ENCODE results near the gene TRPT1. TPM values are rescaled to one million over a fixed set of nuclear protein-coding genes. Genes with fewer than 3 reads are reported as not detected.

Gene TRPT1
- total and polyA plus RNA-seq, 9 of the 15 experiments (the other 6 are each of a cell fraction or from before 2014, with no cell fraction given): 4.6 to 41.7 (median 23.1) TPM

DNA sequence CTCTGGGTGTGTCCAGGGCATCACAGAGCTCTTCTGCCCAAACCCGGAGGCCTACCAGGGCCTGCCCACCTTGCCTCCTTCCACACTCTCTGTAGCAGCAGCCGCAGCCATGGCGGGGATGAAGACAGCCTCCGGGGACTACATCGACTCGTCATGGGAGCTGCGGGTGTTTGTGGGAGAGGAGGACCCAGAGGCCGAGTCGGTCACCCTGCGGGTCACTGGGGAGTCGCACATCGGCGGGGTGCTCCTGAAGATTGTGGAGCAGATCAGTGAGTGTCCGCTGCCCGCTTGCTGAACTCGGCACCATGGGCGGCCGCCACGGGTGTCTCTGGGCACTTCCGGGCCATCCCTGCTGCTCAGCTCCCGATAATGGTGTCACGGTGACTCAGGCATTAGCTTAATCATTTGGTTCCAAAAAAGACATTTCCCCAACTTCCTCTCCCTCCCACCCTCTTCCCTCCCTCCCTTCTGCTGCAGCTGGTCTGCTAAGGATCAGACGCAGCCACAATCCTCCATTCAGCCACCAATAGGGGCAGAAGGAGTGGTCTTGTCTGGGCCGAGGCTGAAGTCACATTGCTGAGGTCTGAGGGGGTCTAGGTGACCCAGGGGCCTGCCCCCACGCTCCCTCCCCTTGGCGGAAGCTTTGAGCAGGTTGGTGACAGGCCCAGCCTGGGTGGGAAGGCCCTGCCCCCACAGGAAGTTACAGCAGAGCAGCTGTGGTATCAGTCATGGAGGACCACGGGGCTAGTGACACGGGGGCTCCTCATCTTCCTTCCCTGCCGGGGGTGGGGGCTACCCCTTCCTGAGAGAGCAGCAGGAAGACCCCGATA is 18.5 kb downstream of the TRPT1 start (continued):
- TF ChIP-seq, protein P1, sequence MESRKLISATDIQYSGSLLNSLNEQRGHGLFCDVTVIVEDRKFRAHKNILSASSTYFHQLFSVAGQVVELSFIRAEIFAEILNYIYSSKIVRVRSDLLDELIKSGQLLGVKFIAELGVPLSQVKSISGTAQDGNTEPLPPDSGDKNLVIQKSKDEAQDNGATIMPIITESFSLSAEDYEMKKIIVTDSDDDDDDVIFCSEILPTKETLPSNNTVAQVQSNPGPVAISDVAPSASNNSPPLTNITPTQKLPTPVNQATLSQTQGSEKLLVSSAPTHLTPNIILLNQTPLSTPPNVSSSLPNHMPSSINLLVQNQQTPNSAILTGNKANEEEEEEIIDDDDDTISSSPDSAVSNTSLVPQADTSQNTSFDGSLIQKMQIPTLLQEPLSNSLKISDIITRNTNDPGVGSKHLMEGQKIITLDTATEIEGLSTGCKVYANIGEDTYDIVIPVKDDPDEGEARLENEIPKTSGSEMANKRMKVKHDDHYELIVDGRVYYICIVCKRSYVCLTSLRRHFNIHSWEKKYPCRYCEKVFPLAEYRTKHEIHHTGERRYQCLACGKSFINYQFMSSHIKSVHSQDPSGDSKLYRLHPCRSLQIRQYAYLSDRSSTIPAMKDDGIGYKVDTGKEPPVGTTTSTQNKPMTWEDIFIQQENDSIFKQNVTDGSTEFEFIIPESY (CRISPR knock-in tag; IDR thresholded peaks at IDR 0.05): no peak
- TF ChIP-seq, protein P2, sequence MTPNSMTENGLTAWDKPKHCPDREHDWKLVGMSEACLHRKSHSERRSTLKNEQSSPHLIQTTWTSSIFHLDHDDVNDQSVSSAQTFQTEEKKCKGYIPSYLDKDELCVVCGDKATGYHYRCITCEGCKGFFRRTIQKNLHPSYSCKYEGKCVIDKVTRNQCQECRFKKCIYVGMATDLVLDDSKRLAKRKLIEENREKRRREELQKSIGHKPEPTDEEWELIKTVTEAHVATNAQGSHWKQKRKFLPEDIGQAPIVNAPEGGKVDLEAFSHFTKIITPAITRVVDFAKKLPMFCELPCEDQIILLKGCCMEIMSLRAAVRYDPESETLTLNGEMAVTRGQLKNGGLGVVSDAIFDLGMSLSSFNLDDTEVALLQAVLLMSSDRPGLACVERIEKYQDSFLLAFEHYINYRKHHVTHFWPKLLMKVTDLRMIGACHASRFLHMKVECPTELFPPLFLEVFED (CRISPR knock-in tag; conservative IDR thresholded peaks at IDR 0.05): no peak
- TF ChIP-seq RAD21 (CRISPR knock-in tag; conservative IDR thresholded peaks at IDR 0.05 in 1 of 2, IDR thresholded peaks at IDR 0.05 in 1 of 2) (no peak; a peak in 1 of 4 replicates), ELF1 (tag; IDR thresholded peaks at IDR 0.05) (peak; percentile 89), SP2 (IDR thresholded peaks at IDR 0.05; ENCODE audit: extremely low read depth, low read depth, low read length, poor library complexity, severe bottlenecking) (no peak), TCF7L2 (IDR thresholded peaks at IDR 0.05; ENCODE audit: low read depth, low read length) (no peak), ZNF197 (CRISPR knock-in tag; IDR thresholded peaks at IDR 0.05; ENCODE audit: low read depth) (peak; percentile 85), ZKSCAN8 (CRISPR knock-in tag; IDR thresholded peaks at IDR 0.05) (no peak; the same call in 1 of the 2 replicates), GATA2 (CRISPR knock-in tag; IDR thresholded peaks at IDR 0.05) (peak; percentile 49; the same call in 1 of the 2 replicates), KLF10 (CRISPR knock-in tag; IDR thresholded peaks at IDR 0.05) (no peak), CREM (IDR thresholded peaks at IDR 0.05; ENCODE audit: low read depth) (no peak), XRCC5 (IDR thresholded peaks at IDR 0.05; ENCODE audit: low read depth, low read length) (no peak), BMI1 (IDR thresholded peaks at IDR 0.05; ENCODE audit: low read length) (no peak)
- TF ChIP-seq, protein P3, sequence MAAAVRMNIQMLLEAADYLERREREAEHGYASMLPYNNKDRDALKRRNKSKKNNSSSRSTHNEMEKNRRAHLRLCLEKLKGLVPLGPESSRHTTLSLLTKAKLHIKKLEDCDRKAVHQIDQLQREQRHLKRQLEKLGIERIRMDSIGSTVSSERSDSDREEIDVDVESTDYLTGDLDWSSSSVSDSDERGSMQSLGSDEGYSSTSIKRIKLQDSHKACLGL (CRISPR knock-in tag; IDR thresholded peaks at IDR 0.05; ENCODE audit: borderline replicate concordance, poor library complexity, severe bottlenecking): no peak
